HCT116 (cell line): ENCODE data around the gene CACNA2D3. TPM values are rescaled to one million over a fixed set of nuclear protein-coding genes. Genes with fewer than 3 reads are reported as not detected.

Experiments used
- ATAC-seq: fragments of 200-7000 bp; cut with Tn5 transposase; 2 replicates; pipeline ENCODE4 v1.9.1; 2020; ENCODE audit warnings: mild to moderate bottlenecking, moderate library complexity
- BruUV-seq: library from RNA; stranded (reverse); fragments of 400-500 nt; replicated peaks from 2 replicates; lab custom pipeline; 2021; lab: Mats Ljungman, UMichigan
- CTCF ChIA-PET: fragments of 300-600 bp; sonication (Branson Sonifier 250); formaldehyde crosslinking; loops from one replicate; lab custom pipeline; 2021; ENCODE audit warnings: antibody characterized with exemption; lab: Charles Lee
- POLR2A ChIA-PET: fragments of 300-600, 350-600 bp; sonication (Branson Sonifier 250); formaldehyde crosslinking; loops from one replicate; lab custom pipeline; 2021; ENCODE audit warnings: antibody characterized with exemption; lab: Charles Lee
- RAD21 ChIA-PET, 2 experiments: fragments of 300-600 bp; sonication (Branson Sonifier 250); formaldehyde crosslinking; loops; one replicate each; lab custom pipeline; 2023; ENCODE audit warnings: low total read pairs in 2 of 2; ENCODE audit not compliant: uncharacterized antibody in 2 of 2, unreplicated experiment in 2 of 2, low non-redundant PET in 1 of 2; lab: Charles Lee
- DNase-seq: peaks from one replicate; pipeline ENCODE4 v3.0.0-alpha.2; 2010; ENCODE audit warnings: low read depth, low spot score
- H2AFZ ChIP-seq: fragments of 200-600 bp; shearing (Covaris generic), sonication (generic); 2 replicates; pipeline ENCODE4 v1.6.1; 2017; ENCODE audit warnings: low read depth, mixed run types, mixed read lengths, antibody characterized with exemption, low read length; ENCODE audit not compliant: poor library complexity, severe bottlenecking
- H3K27ac ChIP-seq: 2 replicates; pipeline ENCODE4 v1.5.1; 2012; ENCODE audit warnings: low read depth, low read length
- H3K27me3 ChIP-seq: fragments of 200-600 bp; sonication (generic); 2 replicates; pipeline ENCODE4 v1.6.1; 2016; ENCODE audit warnings: mixed run types, low read length, mixed read lengths; ENCODE audit not compliant: insufficient read depth
- H3K36me3 ChIP-seq, 2 experiments: fragments of 200-500 bp in 1 of 2; fragments of 200-600 bp in 1 of 2; sonication (Bioruptor generic) in 1 of 2; sonication (generic) in 1 of 2; 2 replicates each; pipeline versions ENCODE4 v1.5.1 to v1.6.1; 2014 to 2016; ENCODE audit warnings: low read length in 2 of 2, inconsistent platforms in 1 of 2, mixed read lengths in 1 of 2, mixed run types in 1 of 2; ENCODE audit not compliant: insufficient read depth in 2 of 2, control insufficient read depth in 1 of 2
- H3K4me1 ChIP-seq, 2 experiments: fragments of 200-600 bp in 1 of 2; sonication (generic) in 1 of 2; 2 replicates each; pipeline versions ENCODE4 v1.5.1 to v1.6.1; 2012 to 2017; ENCODE audit warnings: low read length in 2 of 2, inconsistent platforms in 1 of 2, mild to moderate bottlenecking in 1 of 2, mixed read lengths in 1 of 2, mixed run types in 1 of 2, moderate library complexity in 1 of 2; ENCODE audit not compliant: insufficient read depth in 2 of 2, control insufficient read depth in 1 of 2
- H3K4me2 ChIP-seq: fragments of 200-600 bp; sonication (generic); 2 replicates; pipeline ENCODE4 v1.6.1; 2017; ENCODE audit warnings: mixed run types, low read length, mixed read lengths
- H3K4me3 ChIP-seq, 2 experiments: fragments of 200-600 bp in 1 of 2; sonication (generic) in 1 of 2; replicated peaks in 1 of 2; 2 replicates each; pipeline ENCODE4 v1.5.1; 2011 to 2016; ENCODE audit warnings: low read length in 2 of 2, control low read depth in 1 of 2, low read depth in 1 of 2, mild to moderate bottlenecking in 1 of 2, mixed read lengths in 1 of 2, mixed run types in 1 of 2
- H3K79me2 ChIP-seq: fragments of 200-600 bp; sonication (generic); 2 replicates; pipeline ENCODE4 v1.6.1; 2017; ENCODE audit warnings: mild to moderate bottlenecking, mixed run types, low read length, moderate library complexity, mixed read lengths; ENCODE audit not compliant: insufficient read depth
- H3K9ac ChIP-seq: fragments of 200-600 bp; sonication (generic); 2 replicates; pipeline ENCODE4 v1.6.1; 2016; ENCODE audit warnings: low read length, mixed read lengths
- H3K9me2 ChIP-seq: fragments of 200-600 bp; sonication (generic), shearing (Covaris generic); 2 replicates; pipeline ENCODE4 v1.6.1; 2017; ENCODE audit warnings: mixed run types, mild to moderate bottlenecking, moderate library complexity; ENCODE audit not compliant: insufficient read depth
- H3K9me3 ChIP-seq, 2 experiments: fragments of 200-500 bp in 1 of 2; fragments of 200-600 bp in 1 of 2; sonication (Bioruptor generic) in 1 of 2; sonication (generic) in 1 of 2; 2 replicates each; pipeline ENCODE4 v1.6.1; 2014 to 2017; ENCODE audit warnings: low read length in 2 of 2, mixed read lengths in 2 of 2, inconsistent platforms in 1 of 2, low read depth in 1 of 2, mild to moderate bottlenecking in 1 of 2, mixed run types in 1 of 2, moderate library complexity in 1 of 2; ENCODE audit not compliant: control insufficient read depth in 1 of 2, insufficient read depth in 1 of 2
- H4K20me1 ChIP-seq: fragments of 200-600 bp; sonication (generic), shearing (Covaris generic); 2 replicates; pipeline ENCODE4 v1.6.1; 2017; ENCODE audit warnings: mixed run types, mild to moderate bottlenecking, moderate library complexity; ENCODE audit not compliant: insufficient read depth
- CEBPB ChIP-seq: IDR thresholded peaks from 2 replicates; pipeline ENCODE4 v1.6.1; 2012; ENCODE audit warnings: low read depth
- CTCF ChIP-seq, 3 experiments: fragments of 200-600 bp in 1 of 3; sonication (generic) in 1 of 3; IDR thresholded peaks in 2 of 3; conservative IDR thresholded peaks in 1 of 3; 2 replicates each; pipeline ENCODE4 v1.5.1; 2012 to 2017; ENCODE audit warnings: low read depth in 2 of 3, low read length in 2 of 3, antibody characterized with exemption in 1 of 3, borderline replicate concordance in 1 of 3, control low read depth in 1 of 3, mild to moderate bottlenecking in 1 of 3, mixed read lengths in 1 of 3, mixed run types in 1 of 3, moderate library complexity in 1 of 3; ENCODE audit not compliant: insufficient read depth in 1 of 3
- ELF1 ChIP-seq: IDR thresholded peaks from 2 replicates; pipeline ENCODE4 v1.6.1; 2012; ENCODE audit warnings: low read depth, borderline replicate concordance
- EZH2phosphoT487 ChIP-seq: fragments of 200-600 bp; IDR thresholded peaks from 2 replicates; pipeline ENCODE4 v1.6.1; 2018; ENCODE audit warnings: antibody characterized with exemption, borderline replicate concordance
- FOSL1 ChIP-seq: IDR thresholded peaks from 2 replicates; pipeline ENCODE4 v1.6.1; 2012; ENCODE audit warnings: low read depth
- MAX ChIP-seq: IDR thresholded peaks from 2 replicates; pipeline ENCODE4 v1.6.1; 2012
- POLR2A ChIP-seq: IDR thresholded peaks from 2 replicates; pipeline ENCODE4 v1.7.0; 2011; ENCODE audit warnings: borderline replicate concordance; ENCODE audit not compliant: insufficient read depth, insufficient read length; ENCODE audit errors: extremely low read depth
- POLR2AphosphoS5 ChIP-seq: IDR thresholded peaks from 2 replicates; pipeline ENCODE4 v1.6.1; 2011; ENCODE audit warnings: mild to moderate bottlenecking, low read depth, low read length, moderate library complexity
- RAD21 ChIP-seq: IDR thresholded peaks from 2 replicates; pipeline ENCODE4 v1.6.1; 2012; ENCODE audit warnings: low read depth, mild to moderate bottlenecking
- SP1 ChIP-seq: IDR thresholded peaks from 2 replicates; pipeline ENCODE4 v1.6.1; 2012; ENCODE audit warnings: low read depth
- ZFX ChIP-seq: fragments of 450-650 bp; IDR thresholded peaks from 2 replicates; pipeline ENCODE4 v1.6.1; 2017
- ZNF274 ChIP-seq: fragments of 200-500 bp; sonication (Bioruptor generic); IDR thresholded peaks from 2 replicates; pipeline ENCODE4 v1.6.1; 2014; ENCODE audit warnings: mild to moderate bottlenecking, low read depth, low read length, inconsistent platforms
- intact Hi-C: fragments of 100-400 bp; cut with micrococcal nuclease; formaldehyde crosslinking; loops from 2 replicates; pipeline ENCODE4 v1.10.0; 2022
- total RNA-seq: library from RNA; stranded (reverse); gene quantifications from one replicate; pipeline ENCODE4 v1.2.1, GENCODE V29; 2021; ENCODE audit not compliant: unreplicated experiment

CACNA2D3 gene
- total RNA-seq, 1 experiment from 2014 or later, result 0.20 TPM

GRCh38 chr3:54719914-54720313 lies 597.6 kb downstream of the CACNA2D3 start:
- no peaks in the 10 kb centered on the region for H3K36me3 ChIP-seq
- H3K27ac ChIP-seq, result no peak overlapping the region
- no peaks in the 10 kb centered on the region for H3K4me1 ChIP-seq
- POLR2A ChIA-PET, result no interaction called here
- no peak for ATAC-seq
- TF ChIP-seq RAD21 (no peak), MAX (no peak), ZNF274 (no peak), CTCF (IDR thresholded peaks at IDR 0.05 in 2 of 3, conservative IDR thresholded peaks at IDR 0.05 in 1 of 3; ENCODE audit: borderline replicate concordance in 1 of 3, insufficient read depth in 1 of 3, low read depth in 2 of 3, low read length in 2 of 3) (no peak), EZH2phosphoT487 (no peak), POLR2AphosphoS5 (no peak)
- TF ChIP-seq, all 23 proteins: peak for 0
- Histone ChIP-seq H3K9ac (no peak overlapping the region), H3K27me3 (no peaks in the 10 kb centered on the region), H3K79me2 (no peaks in the 10 kb centered on the region), H3K9me3 (peaks cover 0 to 3% of the 10 kb centered on the region in 2 experiments; a peak in 2 of 4 replicates), H3K4me2 (no peak overlapping the region), H3K9me2 (no peaks in the 10 kb centered on the region), H3K4me3 (no peak overlapping the region), H4K20me1 (no peaks in the 10 kb centered on the region), H2AFZ (no peak overlapping the region)
- DNase-seq, result no peak
- ChIA-PET CTCF (no interaction called here), RAD21 (no interaction called here)
- intact Hi-C loops, result no loop called here
- BruUV-seq, result no TSS peak

GRCh38 chr3:54720604-54721003 lies 598.3 kb downstream of the CACNA2D3 start:
- TF ChIP-seq POLR2A (no peak), ZFX (no peak), CEBPB (no peak), POLR2AphosphoS5 (no peak), CTCF (IDR thresholded peaks at IDR 0.05 in 2 of 3, conservative IDR thresholded peaks at IDR 0.05 in 1 of 3; ENCODE audit: borderline replicate concordance in 1 of 3, insufficient read depth in 1 of 3, low read depth in 2 of 3, low read length in 2 of 3) (no peak), FOSL1 (no peak), SP1 (no peak), MAX (no peak), ELF1 (no peak)
- TF ChIP-seq, all 23 proteins: peak for 0
- POLR2A ChIA-PET, result no interaction called here
- Histone ChIP-seq H3K27me3 (no peaks in the 10 kb centered on the region), H3K9me2 (no peaks in the 10 kb centered on the region), H3K79me2 (no peaks in the 10 kb centered on the region), H2AFZ (no peak overlapping the region), H3K36me3 (no peaks in the 10 kb centered on the region), H3K4me2 (no peak overlapping the region), H3K9me3 (peaks cover 0 to 2% of the 10 kb centered on the region in 2 experiments; a peak in 2 of 4 replicates), H3K4me3 (no peak overlapping the region), H3K4me1 (no peaks in the 10 kb centered on the region), H4K20me1 (no peaks in the 10 kb centered on the region), H3K9ac (no peak overlapping the region), H3K27ac (no peak overlapping the region)
- ATAC-seq (no peak), DNase-seq (no peak)
- intact Hi-C loops, result no loop called here
- RAD21 ChIA-PET, result no interaction called here
- CTCF ChIA-PET, result no interaction called here
- BruUV-seq, result no TSS peak
